ENCODE data around the gene PIAS1.
"Not testable (repeated sequence)": the region's sequence is repeated elsewhere in the genome, so short reads cannot be mapped to it uniquely, and the experiment has no call there.

Gene PIAS1

DNA sequence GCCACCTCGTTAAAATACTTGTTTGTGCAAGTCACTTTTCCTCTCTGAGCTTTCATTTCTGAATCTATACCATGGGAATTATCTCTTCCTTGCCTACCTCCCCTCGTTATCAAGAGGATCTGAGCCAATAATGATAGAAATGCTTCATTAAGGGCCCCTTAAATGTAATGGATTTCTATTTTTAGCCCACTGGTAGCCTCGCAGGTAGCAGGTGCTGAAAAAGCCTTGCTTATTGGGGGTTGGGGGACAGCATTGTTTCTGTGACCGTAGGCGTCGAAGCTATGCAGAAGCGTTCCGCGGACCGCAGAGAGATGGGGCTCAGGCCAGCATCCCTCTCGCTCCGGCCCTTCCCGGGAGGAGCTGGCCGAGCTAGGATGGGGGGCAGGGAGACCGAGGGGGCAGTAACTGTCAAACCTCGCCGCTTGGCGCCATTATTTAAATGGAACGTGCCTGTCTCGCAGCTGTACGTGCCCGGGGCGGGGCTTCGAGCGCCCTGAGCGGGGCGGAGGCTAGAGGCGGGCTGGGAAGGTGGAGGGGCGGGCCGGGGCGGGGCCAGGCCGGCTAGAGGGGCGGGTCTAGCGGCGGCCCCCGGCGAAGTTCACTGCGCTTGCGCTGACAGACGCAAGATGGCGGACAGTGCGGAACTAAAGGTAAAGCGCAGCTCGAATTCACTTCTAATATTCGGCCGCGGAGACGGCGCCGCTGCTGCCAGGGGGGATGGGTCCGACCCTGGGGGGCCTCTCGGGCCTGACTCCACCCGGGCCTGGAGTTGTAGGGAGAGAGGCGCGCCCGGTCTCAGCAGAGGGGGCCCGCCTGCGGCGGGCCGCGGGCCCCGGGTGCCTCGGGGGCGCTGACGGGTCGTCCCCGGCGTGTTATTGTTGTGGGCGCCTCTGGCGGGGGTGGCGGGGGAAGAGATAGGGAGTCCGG, at the start of gene PIAS1:
PIAS1 (plus strand) TSS at position 615 of the 927 bp plus-strand sequence; CDS start at position 627, 12 bp downstream.
- DNase-seq: peak; percentile 95

DNA sequence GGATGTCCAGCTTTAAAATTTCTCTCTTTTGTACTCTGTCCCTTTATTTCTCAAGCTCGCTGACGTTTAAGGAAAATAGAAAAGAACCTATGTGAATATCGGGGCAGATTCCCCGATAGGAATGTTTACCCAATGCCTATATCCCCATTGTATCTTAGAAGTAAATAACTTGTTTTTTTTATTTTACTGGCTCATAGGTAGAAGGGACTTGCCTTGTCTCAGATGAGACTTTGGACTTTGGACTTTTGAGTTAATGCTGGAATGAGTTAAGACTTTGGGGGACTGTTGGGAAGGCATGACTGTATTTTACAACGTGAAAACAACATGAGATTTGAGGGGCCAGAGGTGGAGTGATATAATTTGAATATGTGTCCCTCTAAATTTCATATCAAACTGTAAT, 46.5 kb upstream of the PIAS1 start:
- not testable (repeated sequence) for DNase-seq

DNA sequence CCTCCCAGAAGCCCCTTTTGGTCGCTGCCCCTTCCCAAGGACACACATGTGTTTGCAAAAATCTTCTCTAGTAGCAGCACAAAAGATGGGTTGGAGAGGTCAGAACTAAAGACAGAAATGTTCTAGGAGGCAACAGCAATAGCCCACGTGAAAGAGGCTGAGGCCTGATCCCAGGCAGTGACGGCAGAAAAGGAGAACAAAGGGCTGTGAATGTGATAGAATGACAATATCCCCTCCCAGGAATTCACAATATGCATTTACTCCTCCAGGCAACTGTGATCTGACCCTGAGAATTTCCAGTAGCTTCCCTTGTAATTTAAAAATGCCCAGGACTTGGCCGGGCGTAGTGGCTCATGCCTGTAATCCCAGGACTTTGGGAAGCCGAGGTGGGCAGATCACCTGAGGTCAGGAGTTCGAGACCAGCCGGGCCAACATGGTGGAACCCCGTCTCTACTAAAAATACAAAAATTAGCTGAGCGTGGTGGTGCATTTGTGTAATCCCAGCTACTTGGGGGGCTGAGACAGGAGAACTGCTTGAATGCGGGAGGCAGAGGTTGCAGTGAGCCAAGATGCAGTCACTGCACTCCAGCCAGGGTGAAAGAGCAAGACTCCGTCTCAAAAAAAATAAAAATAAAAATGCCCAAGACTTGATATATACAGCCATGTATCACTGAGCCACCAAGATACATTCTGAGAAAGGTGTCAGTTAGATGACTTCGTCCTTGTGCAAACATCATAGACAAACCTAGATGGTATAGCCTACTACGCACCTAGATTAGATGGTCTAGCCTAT, 43.6 kb upstream of the PIAS1 start:
- no peak for DNase-seq

DNA sequence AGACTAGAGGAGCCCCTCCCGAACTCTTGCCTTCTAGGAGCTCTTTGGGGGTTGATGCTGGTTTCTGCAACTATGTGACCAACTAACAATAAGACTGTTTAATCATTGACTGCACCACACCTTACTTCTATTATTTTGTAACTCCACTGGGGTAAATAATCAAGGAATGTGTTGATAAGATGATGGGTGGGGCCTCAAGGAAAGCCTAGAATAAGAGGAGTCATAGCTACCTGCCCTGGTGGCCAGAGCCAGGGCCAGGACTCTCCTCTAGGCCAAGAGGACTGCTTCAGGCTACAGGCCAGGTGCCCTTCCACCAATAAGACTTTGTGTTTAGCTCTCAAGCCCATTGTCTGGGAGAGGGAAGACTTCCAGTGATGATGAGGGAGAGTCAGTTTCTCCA, 41.2 kb upstream of the PIAS1 start:
- no peak for DNase-seq

- no peak for DNase-seq
These were observed 39.9 kb upstream of the PIAS1 start for GRCh38 chr15:68014219-68014618.

DNA sequence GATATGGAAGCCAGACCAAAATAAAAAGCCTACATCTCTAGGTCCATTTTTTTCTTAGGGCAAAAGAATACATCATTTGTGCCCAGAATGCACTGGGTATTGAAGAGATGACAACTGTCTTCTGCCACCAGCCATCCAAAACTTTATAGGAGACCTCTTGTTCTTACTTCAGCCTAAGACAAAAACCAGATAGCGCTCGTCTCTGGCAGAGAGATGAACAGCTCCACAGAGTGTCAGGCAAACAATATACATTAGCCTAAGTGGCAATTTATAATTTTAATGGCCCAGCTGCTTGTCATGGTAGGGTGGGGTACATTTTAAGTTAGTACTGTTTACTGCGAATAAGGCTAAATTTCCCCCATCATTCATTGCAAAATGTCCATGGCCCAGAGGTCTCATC, 38.9 kb upstream of the PIAS1 start:
- DNase-seq: no peak

DNA sequence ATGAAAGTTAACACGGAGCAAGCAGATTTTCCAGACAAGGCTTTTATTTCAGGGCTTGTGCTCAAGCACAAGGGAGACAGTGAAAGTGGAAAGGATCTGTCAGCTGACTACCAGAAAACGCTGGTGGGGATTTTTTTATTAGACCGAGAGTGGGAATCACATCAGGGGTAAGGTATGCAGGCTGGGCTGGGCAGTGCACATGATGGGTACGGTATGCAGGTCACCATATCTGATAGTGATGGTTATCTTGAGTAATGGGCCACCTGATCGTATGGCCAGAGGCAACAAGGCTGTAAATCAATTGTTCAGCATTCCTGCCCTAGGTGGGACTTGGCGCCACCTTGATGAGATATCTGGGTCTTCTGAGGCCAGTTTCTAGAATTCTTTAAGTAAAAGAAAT, 36.9 kb upstream of the PIAS1 start:
- DNase-seq: no peak

GRCh38 chr15:68018797-68019444, 35.2 kb upstream of the PIAS1 start:
- DNase-seq: no peak

GRCh38 chr15:68019814-68020525, 34.1 kb upstream of the PIAS1 start:
- no peak for DNase-seq

DNA sequence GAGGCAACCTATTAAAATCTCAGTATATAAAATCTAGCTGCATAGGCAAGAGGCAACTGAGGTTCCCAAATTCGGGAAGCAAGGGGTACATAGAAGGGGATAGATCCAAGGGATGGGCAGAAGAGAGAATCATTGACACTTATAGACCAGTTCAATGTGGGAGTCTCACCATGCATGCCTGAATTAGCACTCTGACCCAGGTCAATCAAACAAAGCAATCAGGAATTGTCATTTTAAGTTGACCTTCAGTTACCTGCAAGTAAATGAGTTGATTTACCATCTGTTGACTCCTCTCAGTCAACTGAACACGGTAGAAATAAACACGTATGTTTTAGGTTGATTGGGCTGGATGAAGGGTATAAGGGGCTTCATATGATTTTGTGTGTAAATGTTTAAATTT, 33.4 kb upstream of the PIAS1 start:
- no peak for DNase-seq

GRCh38 chr15:68022061-68022460, 32.1 kb upstream of the PIAS1 start:
- DNase-seq: no peak

DNA sequence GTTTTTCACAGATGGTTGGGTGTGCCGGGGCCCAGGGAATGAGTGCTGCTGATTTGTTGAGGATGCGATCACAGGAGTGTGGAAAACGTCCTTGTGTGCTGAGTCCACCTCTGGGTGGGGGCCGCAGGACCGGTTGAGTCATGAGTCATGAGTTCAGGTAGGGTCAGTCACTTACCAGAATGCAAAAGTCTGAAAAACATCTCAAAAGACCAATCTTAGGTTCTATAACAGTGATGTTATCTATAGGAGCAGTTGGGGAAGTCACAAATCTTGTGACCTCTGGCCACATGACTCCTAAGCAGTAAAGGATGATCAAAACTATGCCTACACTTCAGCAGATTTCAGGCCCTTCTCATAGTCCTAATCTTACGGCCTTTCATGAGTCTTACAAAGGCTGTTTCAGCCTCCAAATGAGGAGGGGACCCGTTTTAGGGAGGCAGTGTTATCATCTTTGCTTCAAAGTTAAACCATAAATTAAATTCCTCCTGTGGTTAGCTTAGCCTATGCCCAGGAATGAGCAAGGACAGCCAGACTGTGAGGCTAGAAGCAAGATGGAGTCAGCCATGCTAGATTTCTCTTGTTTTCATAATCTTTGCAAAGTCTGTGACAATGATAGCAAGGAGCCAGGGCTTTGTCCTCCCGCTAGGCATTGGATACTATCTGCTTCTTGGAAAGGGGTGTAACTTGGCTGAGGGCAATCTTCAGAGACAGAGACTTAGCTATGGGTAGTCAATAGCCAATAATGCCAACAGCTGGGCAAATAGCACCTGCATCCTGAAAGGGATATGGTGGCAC, 30.6 kb upstream of the PIAS1 start:
- no peak for DNase-seq

DNA sequence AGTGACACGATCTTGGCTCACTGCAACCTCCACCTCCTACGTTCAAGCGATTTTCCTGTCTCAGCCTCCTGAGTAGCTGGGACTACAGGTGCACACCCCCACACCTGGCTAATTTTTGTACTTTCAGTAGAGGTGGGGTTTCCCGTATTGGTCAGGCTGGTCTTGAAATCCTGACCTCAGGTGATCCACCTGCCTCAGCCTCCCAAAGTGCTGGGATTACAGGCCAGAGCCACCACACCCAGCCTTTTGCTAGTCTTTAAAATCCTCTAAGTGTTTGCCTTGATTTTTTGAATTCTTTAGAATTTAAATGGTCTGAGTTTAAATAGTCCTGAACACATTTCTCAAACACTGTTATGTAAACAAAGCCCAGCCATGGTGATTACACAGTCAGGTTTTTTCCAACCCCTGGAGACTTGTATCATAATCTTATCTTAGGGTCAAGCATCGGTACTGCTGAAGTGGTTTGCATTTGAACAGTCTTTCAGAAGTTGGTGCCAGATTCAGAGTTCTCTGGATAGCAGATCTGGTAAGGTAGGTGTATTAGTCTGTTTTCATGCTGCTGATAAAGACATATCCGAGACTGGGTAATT, 28.2 kb upstream of the PIAS1 start:
- no peak for DNase-seq

DNA sequence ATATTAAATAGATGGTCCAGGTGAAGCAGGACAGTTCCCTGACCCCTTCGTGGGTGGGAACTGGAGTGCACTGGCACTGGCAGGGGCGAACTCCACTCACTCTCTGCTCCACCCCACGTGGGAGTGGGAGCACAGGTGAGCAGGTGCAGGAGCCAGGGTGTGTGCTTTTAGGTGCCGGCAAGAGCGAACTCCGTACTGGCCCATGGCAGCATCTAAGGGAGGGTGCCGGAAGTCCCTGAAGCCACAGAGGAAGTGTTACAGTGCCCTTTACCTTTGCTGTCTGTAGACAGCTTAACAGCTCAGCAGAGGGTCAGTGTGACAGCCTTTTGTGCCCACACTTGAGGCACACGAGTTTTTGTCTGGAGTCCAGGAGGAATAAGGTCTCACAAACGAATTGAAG, 26.7 kb upstream of the PIAS1 start:
- DNase-seq: no peak

DNA sequence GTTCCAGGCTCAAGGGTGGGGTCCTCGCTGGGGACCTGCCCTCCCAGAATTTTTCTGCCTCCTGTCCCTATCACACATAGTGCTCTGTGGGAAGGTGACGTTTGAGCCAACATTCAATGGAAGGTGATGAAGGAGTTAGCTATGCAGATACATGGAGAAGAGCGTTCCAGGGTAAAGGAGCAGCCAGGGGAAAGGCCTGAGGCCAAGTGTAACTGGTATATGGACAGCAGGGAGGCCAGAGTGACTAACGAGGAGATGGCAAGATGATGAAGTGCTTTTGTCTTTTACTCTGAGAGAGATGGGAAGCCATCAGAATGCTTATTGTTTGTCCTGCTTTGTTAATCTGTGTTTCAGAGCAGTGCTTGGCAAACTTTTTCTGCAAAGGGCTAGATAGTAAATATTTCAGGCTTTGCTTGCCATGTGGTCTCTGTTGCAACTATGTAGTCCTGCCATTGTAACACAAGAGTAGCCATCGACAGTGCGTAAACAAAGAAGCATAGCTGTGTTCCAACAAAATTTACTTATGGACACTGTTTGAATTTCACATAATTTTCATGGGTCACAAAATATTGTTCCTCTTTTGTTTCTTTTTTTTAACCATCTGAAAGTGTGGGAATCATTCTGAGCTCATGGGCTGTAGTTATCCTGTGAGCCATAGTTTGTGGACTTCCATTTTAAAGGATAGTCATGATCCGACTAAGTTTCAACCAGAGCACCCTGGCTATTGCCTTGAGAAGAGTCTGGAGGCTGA, 25.8 kb upstream of the PIAS1 start:
- no peak for DNase-seq

GRCh38 chr15:68028888-68029207, 25.3 kb upstream of the PIAS1 start:
- no peak for DNase-seq

DNA sequence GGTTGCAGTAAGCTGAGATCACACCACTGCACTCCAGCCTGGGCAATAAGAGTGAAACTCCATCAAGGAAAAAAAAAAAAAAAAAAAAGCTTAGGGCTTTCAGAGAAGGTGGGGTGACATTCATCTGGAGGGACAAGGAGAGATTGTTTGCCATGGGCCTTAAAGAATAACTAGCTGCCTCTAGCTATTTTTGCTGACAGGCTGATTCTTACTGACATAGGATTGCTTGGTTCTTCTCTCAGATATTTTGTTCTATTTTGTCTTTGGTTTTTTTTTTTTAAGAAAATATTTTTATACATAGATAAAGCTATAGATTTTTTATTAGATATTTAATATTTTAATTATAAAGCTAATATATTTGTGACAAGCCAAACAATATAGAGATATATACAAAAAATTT, 24.2 kb upstream of the PIAS1 start:
- DNase-seq: no peak

- DNase-seq: no peak
These were observed 22.7 kb upstream of the PIAS1 start for GRCh38 chr15:68031404-68031803.

GRCh38 chr15:68032672-68033071, 21.4 kb upstream of the PIAS1 start:
- no peak for DNase-seq

- no peak for DNase-seq
These were observed 20.0 kb upstream of the PIAS1 start for GRCh38 chr15:68034081-68034480.

DNA sequence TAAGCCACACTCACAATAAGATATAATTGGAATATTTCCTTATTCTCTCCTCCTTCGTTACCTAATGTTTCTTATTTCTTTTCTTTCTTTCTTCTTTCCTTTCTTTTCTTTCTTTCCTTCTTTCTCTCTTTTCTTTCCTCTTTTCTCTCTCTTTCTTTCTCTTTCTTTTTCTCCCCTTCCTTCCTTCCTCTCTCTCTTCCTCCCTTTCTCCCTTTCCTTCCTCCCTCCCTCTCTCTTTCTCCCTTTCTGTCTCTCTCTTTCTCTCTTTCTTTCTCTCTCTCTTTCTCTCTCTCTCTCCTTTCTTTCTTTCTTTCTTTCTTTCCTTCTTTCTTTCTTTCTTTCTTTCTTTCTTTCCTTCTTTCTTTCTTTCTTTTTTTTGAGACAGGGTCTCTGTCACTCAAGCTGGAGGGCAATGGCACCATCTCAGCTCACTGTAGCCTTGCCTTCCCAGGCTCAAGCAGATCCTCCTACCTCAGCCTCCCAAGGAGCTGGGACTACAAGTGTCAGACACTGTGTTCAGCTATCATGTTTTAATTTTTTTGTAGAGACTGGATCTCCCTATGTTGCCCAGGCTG, 19.3 kb upstream of the PIAS1 start:
- DNase-seq: no peak
